K562 treated with DMSO at 1 percent for 48 hours (cell line): Measurements from ENCODE around the gene KIAA0408. TPM values are rescaled to one million over a fixed set of nuclear protein-coding genes. Genes with fewer than 3 reads are reported as not detected.

Source experiments
- total RNA-seq: library from RNA; unstranded; fragments of 300-600 nt; gene quantifications from 2 replicates; pipeline ENCODE4 v1.2.3, GENCODE V29; 2022; ENCODE audit warnings: low replicate concordance; ENCODE audit errors: extremely low read depth

The KIAA0408 gene
- total RNA-seq: not detected in 2 replicates

GRCh38 chr6:127459231-127459641, at the start of gene KIAA0408:
Gene KIAA0408, minus strand, starts transcription at chr6:127459389. Its CDS starts 5,408 bp downstream, at chr6:127453981.

Other genes with a start within 250 kb of the KIAA0408 start
- not detected in 2 replicates for gene RNF146, start 192.5 kb downstream of the KIAA0408 start, total RNA-seq
- not detected in 2 replicates for gene ECHDC1, start 115.8 kb downstream of the KIAA0408 start, total RNA-seq
- gene C6orf58, start 117.8 kb upstream of the KIAA0408 start, total RNA-seq: not detected in 2 replicates